Measurements from ENCODE around the gene HDAC9. TPM values are rescaled to one million over a fixed set of nuclear protein-coding genes. Genes with fewer than 3 reads are reported as not detected.
"Not testable (repeated sequence)": the region's sequence is repeated elsewhere in the genome, so short reads cannot be mapped to it uniquely, and the experiment has no call there.

Gene HDAC9
- total RNA-seq, 4 donors from 2014 or later, result 63.0 to 130 (median 107) TPM

GRCh38 chr7:18978108-18978495 lies 482.6 kb downstream of the HDAC9 start:
- Histone ChIP-seq H3K4me3 (no peak overlapping the region), H3K36me3 (no peaks in the 10 kb centered on the region), H3K27ac (replicated peaks in 1 of 4) (no peak overlapping the region), H3K9me3 (no peaks in the 10 kb centered on the region), H3K27me3 (no peaks in the 10 kb centered on the region), H3K4me1 (peaks cover 5 to 21% (median 18%) of the 10 kb centered on the region in 4 donors)
- TF ChIP-seq CTCF (IDR thresholded peaks at IDR 0.05), result no peak
- TF ChIP-seq EP300 (IDR thresholded peaks at IDR 0.05), result no peak
- TF ChIP-seq POLR2AphosphoS5 (IDR thresholded peaks at IDR 0.05), result no peak
- no peak for TF ChIP-seq POLR2A (IDR thresholded peaks at IDR 0.05; ENCODE audit: low read depth)
- DNase-seq (ENCODE audit: extremely low spot score), result no peak
- 23% methylated on average over 2 of the region's 2 CpGs for WGBS
- intact Hi-C loops (cut with DNase I), result no loop called here

- H3K4me1 ChIP-seq; H3K9me3 ChIP-seq; H3K27ac ChIP-seq (replicated peaks in 1 of 4); H3K27me3 ChIP-seq; H3K36me3 ChIP-seq; H3K4me3 ChIP-seq; DNase-seq (ENCODE audit: extremely low spot score); intact Hi-C loops (cut with DNase I): not testable (repeated sequence)
- 94% methylated on average over 20 of the region's 20 CpGs for WGBS
These were observed 495.2 kb downstream of the HDAC9 start for GRCh38 chr7:18990700-18991099.

- WGBS, result 79% methylated on average over 3 of the region's 3 CpGs
- Histone ChIP-seq H3K36me3 (no peaks in the 10 kb centered on the region), H3K27me3 (no peaks in the 10 kb centered on the region), H3K4me1 (no peaks in the 10 kb centered on the region), H3K27ac (replicated peaks in 1 of 4) (no peak overlapping the region), H3K4me3 (no peak overlapping the region), H3K9me3 (no peaks in the 10 kb centered on the region)
- no peak for DNase-seq (ENCODE audit: extremely low spot score)
- TF ChIP-seq POLR2A (IDR thresholded peaks at IDR 0.05; ENCODE audit: low read depth), result no peak
- TF ChIP-seq POLR2AphosphoS5 (IDR thresholded peaks at IDR 0.05), result no peak
- no peak for TF ChIP-seq CTCF (IDR thresholded peaks at IDR 0.05)
- TF ChIP-seq EP300 (IDR thresholded peaks at IDR 0.05), result no peak
- intact Hi-C loops (cut with DNase I), result no loop called here
These were observed 498.6 kb downstream of the HDAC9 start for GRCh38 chr7:18993933-18994668.

- DNase-seq (ENCODE audit: extremely low spot score), result no peak
- intact Hi-C loops (cut with DNase I), result no loop called here
- WGBS, result 70% methylated on average over 3 of the region's 3 CpGs
- TF ChIP-seq EP300 (IDR thresholded peaks at IDR 0.05), result no peak
- no peak for TF ChIP-seq POLR2A (IDR thresholded peaks at IDR 0.05; ENCODE audit: low read depth)
- no peak for TF ChIP-seq POLR2AphosphoS5 (IDR thresholded peaks at IDR 0.05)
- TF ChIP-seq CTCF (IDR thresholded peaks at IDR 0.05), result no peak
- no peaks in the 10 kb centered on the region for H3K27me3 ChIP-seq
- H3K4me3 ChIP-seq, result no peak overlapping the region
- no peaks in the 10 kb centered on the region for H3K36me3 ChIP-seq
- H3K4me1 ChIP-seq, result no peaks in the 10 kb centered on the region
- no peak overlapping the region for H3K27ac ChIP-seq (replicated peaks in 1 of 4)
- H3K9me3 ChIP-seq, result no peaks in the 10 kb centered on the region
These were observed 499.7 kb downstream of the HDAC9 start for GRCh38 chr7:18995270-18995671.

- H3K27ac ChIP-seq (replicated peaks in 1 of 4), result no peak overlapping the region
- H3K4me3 ChIP-seq, result no peak overlapping the region
- DNase-seq (ENCODE audit: extremely low spot score), result no peak
- WGBS, result 59% methylated on average over 5 of the region's 5 CpGs
- H3K9me3 ChIP-seq, result no peaks in the 10 kb centered on the region
- TF ChIP-seq EP300 (IDR thresholded peaks at IDR 0.05), result no peak
- no peaks in the 10 kb centered on the region for H3K4me1 ChIP-seq
- intact Hi-C loops (cut with DNase I), result no loop called here
- no peaks in the 10 kb centered on the region for H3K36me3 ChIP-seq
- no peaks in the 10 kb centered on the region for H3K27me3 ChIP-seq
These were observed 500.4 kb downstream of the HDAC9 start for GRCh38 chr7:18995811-18996426.
